Measurements from ENCODE around the gene CYP24A1.

- TF ChIP-seq CTCF (conservative IDR thresholded peaks at IDR 0.05) (no peak), ZFX (IDR thresholded peaks at IDR 0.05) (no peak)
Observed at GRCh38 chr20:54195483-54196472, 22.0 kb upstream of the CYP24A1 start.
